ENCODE results near the gene PIK3C2A.

Gene PIK3C2A

GRCh38 chr11:17207317-17208256, at the start of gene PIK3C2A:
Gene PIK3C2A (minus strand): TSS chr11:17207986. CDS start chr11:17169741, 38,245 bp downstream.
- Histone ChIP-seq H2AFZ (ENCODE audit: low read depth, low read length, severe bottlenecking) (peak within 1 kb of the TSS; percentile 97), H3K79me2 (ENCODE audit: insufficient read depth, low read length) (peaks cover 63% of the 10 kb centered on the region), H3K27ac (ENCODE audit: low read depth, low read length) (peak within 1 kb of the TSS; percentile 82), H3K27me3 (ENCODE audit: low read length) (no peaks in the 10 kb centered on the region), H3K9ac (ENCODE audit: low read length) (peak within 1 kb of the TSS; percentile 90), H3K4me2 (ENCODE audit: low read depth, low read length, poor library complexity, severe bottlenecking) (peak within 1 kb of the TSS; percentile 98), H3K4me3 (ENCODE audit: insufficient read depth, low read length, poor library complexity, severe bottlenecking) (peak within 1 kb of the TSS; percentile 93), H3K36me3 (ENCODE audit: low read length) (peaks cover 3% of the 10 kb centered on the region; the same call in 1 of the 2 replicates), H4K20me1 (ENCODE audit: low read depth, low read length) (no peaks in the 10 kb centered on the region), H3F3A (ENCODE audit: insufficient read depth) (peaks cover 15% of the 10 kb centered on the region; the same call in 1 of the 2 replicates), H3K9me2 (replicated peaks; ENCODE audit: insufficient read depth, low read length) (no peaks in the 10 kb centered on the region), H3K9me3 (ENCODE audit: insufficient read depth, low read length) (no peaks in the 10 kb centered on the region)
- TF ChIP-seq CTCF (IDR thresholded peaks at IDR 0.05; ENCODE audit: insufficient read depth, low read length, poor library complexity, severe bottlenecking) = no peak
- TF ChIP-seq EZH2phosphoT487 (conservative IDR thresholded peaks at IDR 0.05; ENCODE audit: low read length) = no peak

- Histone ChIP-seq H2AFZ (ENCODE audit: low read depth, low read length, severe bottlenecking) (no peak overlapping the region), H3K4me3 (ENCODE audit: insufficient read depth, low read length, poor library complexity, severe bottlenecking) (no peak overlapping the region), H3K27ac (ENCODE audit: low read depth, low read length) (no peak overlapping the region), H3K36me3 (ENCODE audit: low read length) (no peaks in the 10 kb centered on the region), H3F3A (ENCODE audit: insufficient read depth) (no peaks in the 10 kb centered on the region), H3K9me2 (replicated peaks; ENCODE audit: insufficient read depth, low read length) (no peaks in the 10 kb centered on the region), H4K20me1 (ENCODE audit: low read depth, low read length) (no peaks in the 10 kb centered on the region), H3K9me3 (ENCODE audit: insufficient read depth, low read length) (no peaks in the 10 kb centered on the region), H3K27me3 (ENCODE audit: low read length) (no peaks in the 10 kb centered on the region), H3K9ac (ENCODE audit: low read length) (no peak overlapping the region), H3K79me2 (ENCODE audit: insufficient read depth, low read length) (no peaks in the 10 kb centered on the region), H3K4me2 (ENCODE audit: low read depth, low read length, poor library complexity, severe bottlenecking) (no peak overlapping the region)
- no peak for TF ChIP-seq EZH2phosphoT487 (conservative IDR thresholded peaks at IDR 0.05; ENCODE audit: low read length)
- TF ChIP-seq CTCF (IDR thresholded peaks at IDR 0.05; ENCODE audit: insufficient read depth, low read length, poor library complexity, severe bottlenecking) = no peak
Observed at GRCh38 chr11:17257196-17257595, 49.4 kb upstream of the PIK3C2A start.

- H3K9me3 ChIP-seq (ENCODE audit: insufficient read depth, low read length) = no peaks in the 10 kb centered on the region
- H3F3A ChIP-seq (ENCODE audit: insufficient read depth) = no peaks in the 10 kb centered on the region
- H3K4me2 ChIP-seq (ENCODE audit: low read depth, low read length, poor library complexity, severe bottlenecking) = peak overlapping the region; percentile 2
- no peaks in the 10 kb centered on the region for H3K9me2 ChIP-seq (replicated peaks; ENCODE audit: insufficient read depth, low read length)
- no peaks in the 10 kb centered on the region for H3K79me2 ChIP-seq (ENCODE audit: insufficient read depth, low read length)
- no peak overlapping the region for H2AFZ ChIP-seq (ENCODE audit: low read depth, low read length, severe bottlenecking)
- no peaks in the 10 kb centered on the region for H4K20me1 ChIP-seq (ENCODE audit: low read depth, low read length)
- H3K27ac ChIP-seq (ENCODE audit: low read depth, low read length) = no peak overlapping the region
- H3K36me3 ChIP-seq (ENCODE audit: low read length) = no peaks in the 10 kb centered on the region
- no peak overlapping the region for H3K9ac ChIP-seq (ENCODE audit: low read length)
- TF ChIP-seq EZH2phosphoT487 (conservative IDR thresholded peaks at IDR 0.05; ENCODE audit: low read length) (no peak), CTCF (IDR thresholded peaks at IDR 0.05; ENCODE audit: insufficient read depth, low read length, poor library complexity, severe bottlenecking) (no peak)
- no peaks in the 10 kb centered on the region for H3K27me3 ChIP-seq (ENCODE audit: low read length)
- H3K4me3 ChIP-seq (ENCODE audit: insufficient read depth, low read length, poor library complexity, severe bottlenecking) = no peak overlapping the region
Observed at GRCh38 chr11:17256512-17256911, 48.7 kb upstream of the PIK3C2A start.
